ENCODE data around the gene PCLAF. TPM values are rescaled to one million over a fixed set of nuclear protein-coding genes. Genes with fewer than 3 reads are reported as not detected.
A peak's percentile ranks its signal among the peaks of the same experiment; 100 is the strongest.
"Not testable (repeated sequence)": the region's sequence is repeated elsewhere in the genome, so short reads cannot be mapped to it uniquely, and the experiment has no call there.

Gene PCLAF
- total RNA-seq, 2 donors from 2014 or later: 5.0 to 11.9 TPM

- ATAC-seq (no peak), DNase-seq (no peak)
- intact Hi-C loops (cut with DNase I, micrococcal nuclease): no loop called here
Observed at GRCh38 chr15:64337761-64338160, 43.5 kb downstream of the PCLAF start.

GRCh38 chr15:64333986-64334929 is 47.0 kb downstream of the PCLAF start:
- DNase-seq: peak; percentile 38 to 41
- intact Hi-C loops (cut with DNase I, micrococcal nuclease): no loop called here
- ATAC-seq: peak; percentile 89

DNA sequence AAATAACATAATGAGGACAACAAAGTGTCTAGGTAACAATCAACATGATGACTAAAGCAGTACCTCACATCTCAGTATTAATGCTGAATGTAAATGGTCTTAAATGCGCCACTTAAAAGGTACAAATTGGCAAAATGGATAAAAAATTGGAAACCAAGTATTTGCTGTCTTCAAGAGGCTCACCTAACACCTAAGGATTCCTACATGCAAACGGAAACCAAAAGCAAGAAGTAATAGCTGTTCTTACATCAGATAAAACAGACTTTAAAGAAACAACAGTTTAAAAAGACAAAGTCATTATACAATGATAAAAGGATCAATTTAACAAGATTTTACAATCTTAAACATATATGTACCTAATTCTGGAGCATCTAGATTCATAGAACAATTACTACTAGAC is 47.7 kb downstream of the PCLAF start:
- DNase-seq (no peak), ATAC-seq (no peak)
- intact Hi-C loops (cut with DNase I, micrococcal nuclease): no loop called here

DNA sequence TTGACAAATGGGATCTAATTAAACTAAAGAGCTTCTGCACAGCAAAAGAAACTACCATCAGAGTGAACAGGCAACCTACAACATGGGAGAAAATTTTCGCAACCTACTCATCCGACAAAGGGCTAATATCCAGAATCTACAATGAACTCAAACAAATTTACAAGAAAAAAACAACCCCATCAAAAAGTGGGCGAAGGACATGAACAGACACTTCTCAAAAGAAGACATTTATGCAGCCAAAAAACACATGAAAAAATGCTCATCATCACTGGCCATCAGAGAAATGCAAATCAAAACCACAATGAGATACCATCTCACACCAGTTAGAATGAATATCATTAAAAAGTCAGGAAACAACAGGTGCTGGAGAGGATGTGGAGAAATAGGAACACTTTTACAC is 49.6 kb downstream of the PCLAF start:
- ATAC-seq; intact Hi-C loops (cut with DNase I, micrococcal nuclease); DNase-seq: not testable (repeated sequence)

- intact Hi-C loops (cut with DNase I, micrococcal nuclease): not testable (repeated sequence)
- ATAC-seq (peak; percentile 57), DNase-seq (peak; percentile 38 to 55)
Observed at GRCh38 chr15:64326975-64327374, 54.3 kb downstream of the PCLAF start.

DNA sequence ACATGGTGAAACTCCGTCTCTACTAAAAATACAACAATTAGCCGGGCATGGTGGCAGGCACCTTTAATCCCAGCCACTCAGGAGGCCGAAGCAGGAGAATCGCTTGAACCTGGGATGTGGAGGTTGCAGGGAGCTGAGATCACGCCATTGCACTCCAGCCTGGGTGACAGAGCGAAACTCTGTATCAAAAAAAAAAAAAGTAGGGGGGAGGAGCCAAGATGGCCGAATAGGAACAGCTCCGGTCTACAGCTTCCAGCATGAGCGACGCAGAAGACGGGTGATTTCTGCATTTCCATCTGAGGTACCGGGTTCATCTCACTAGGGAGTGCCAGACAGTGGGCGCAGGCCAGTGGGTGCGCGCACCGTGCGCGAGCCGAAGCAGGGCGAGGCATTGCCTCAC is 54.8 kb downstream of the PCLAF start:
- not testable (repeated sequence) for DNase-seq

DNA sequence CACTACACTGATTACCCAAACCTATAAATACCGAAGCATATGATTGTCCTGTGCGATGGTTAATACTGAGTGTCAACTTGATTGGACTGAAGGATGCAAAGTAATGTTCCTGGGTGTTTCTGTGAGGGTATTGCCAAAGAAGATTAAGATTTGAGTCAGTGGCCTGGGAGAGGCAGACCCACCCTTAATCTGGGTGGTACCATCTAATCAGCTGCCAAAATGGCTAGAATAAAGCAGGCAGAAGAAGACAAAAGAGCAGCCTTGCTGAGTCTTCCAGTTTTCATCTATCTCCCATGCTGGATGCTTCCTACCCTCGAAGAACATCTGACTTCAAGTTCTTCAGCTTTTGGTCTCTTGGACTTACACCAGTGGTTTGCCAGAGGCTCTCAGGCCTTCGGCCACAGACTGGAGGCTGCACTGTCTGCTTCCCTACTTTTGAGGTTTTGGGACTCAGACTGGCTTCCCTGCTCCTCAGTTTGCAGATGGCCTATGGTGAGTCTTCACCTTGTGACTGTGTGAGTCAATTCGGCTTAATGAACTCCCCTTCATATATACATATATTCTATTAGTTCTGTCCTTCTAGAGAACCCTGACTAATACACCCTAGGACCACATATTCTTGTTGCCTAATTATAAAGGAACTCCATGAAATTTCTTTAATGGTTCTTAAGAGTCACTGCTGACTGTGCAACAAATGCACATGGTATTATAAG is 56.9 kb downstream of the PCLAF start:
- ATAC-seq: no peak
- intact Hi-C loops (cut with DNase I, micrococcal nuclease): no loop called here
- DNase-seq: no peak

More for the DNA sequence above, 54.8 kb downstream of the PCLAF start:
- ATAC-seq: peak; percentile 94
- intact Hi-C loops (cut with DNase I, micrococcal nuclease): not testable (repeated sequence)

- no peak for ATAC-seq
- no peak for DNase-seq
- intact Hi-C loops (cut with DNase I, micrococcal nuclease): no loop called here
Observed at GRCh38 chr15:64315216-64315615, 66.0 kb downstream of the PCLAF start.

- DNase-seq (no peak), ATAC-seq (no peak)
- intact Hi-C loops (cut with DNase I, micrococcal nuclease): no loop called here
Observed at GRCh38 chr15:64314456-64314855, 66.8 kb downstream of the PCLAF start.

Other genes with a start within 250 kb of the PCLAF start
- under 1 TPM; 0.34 to 0.73 TPM for gene SNX22, start 229.7 kb downstream of the PCLAF start, total RNA-seq
- gene PPIB, start 218.4 kb downstream of the PCLAF start, total RNA-seq: 100 to 1,000 TPM; 284 to 324 TPM
- gene CSNK1G1, start 25.3 kb downstream of the PCLAF start, total RNA-seq: 10 to 100 TPM; 19.9 to 20.4 TPM
- gene TRIP4, start 6.4 kb upstream of the PCLAF start, total RNA-seq: 10 to 100 TPM; 34.2 to 34.4 TPM
- 10 to 100 TPM; 26.3 to 35.3 TPM for gene ZNF609, start 79.1 kb upstream of the PCLAF start, total RNA-seq

Data from left colon (tissue), 2 donors.